Liver (tissue), 9 donors: ENCODE results near the gene PROCA1. TPM values are rescaled to one million over a fixed set of nuclear protein-coding genes. Genes with fewer than 3 reads are reported as not detected.

Experiments used
- DNase-seq: peaks from one replicate; pipeline ENCODE4 v3.0.0-alpha.2; 2017; ENCODE audit warnings: low spot score
- H3K27ac ChIP-seq, 2 donors: one replicate each; pipeline ENCODE4 v1.7.0; 2013; ENCODE audit warnings: inconsistent platforms in 2 of 2, low read length in 2 of 2, control low read depth in 1 of 2, low read depth in 1 of 2, mild to moderate bottlenecking in 1 of 2
- H3K27me3 ChIP-seq, 4 donors: one replicate each; pipeline versions ENCODE4 v1.6.1 to v1.7.0; 2013; ENCODE audit warnings: low read length in 3 of 4, inconsistent platforms in 1 of 4, mild to moderate bottlenecking in 1 of 4, moderate library complexity in 1 of 4; ENCODE audit not compliant: control insufficient read depth in 4 of 4, insufficient read depth in 4 of 4
- H3K36me3 ChIP-seq, 4 donors: one replicate each; pipeline versions ENCODE4 v1.6.1 to v1.7.0; 2013; ENCODE audit warnings: low read length in 3 of 4, mild to moderate bottlenecking in 3 of 4, low read depth in 1 of 4, moderate library complexity in 1 of 4; ENCODE audit not compliant: control insufficient read depth in 4 of 4, insufficient read depth in 3 of 4
- H3K4me1 ChIP-seq, 4 donors: one replicate each; pipeline versions ENCODE4 v1.6.1 to v1.7.0; 2013; ENCODE audit warnings: low read length in 3 of 4, mild to moderate bottlenecking in 3 of 4, moderate library complexity in 1 of 4; ENCODE audit not compliant: control insufficient read depth in 4 of 4, insufficient read depth in 4 of 4
- H3K4me3 ChIP-seq, 3 donors: one replicate each; pipeline versions ENCODE4 v1.6.1 to v1.7.0; 2013; ENCODE audit warnings: low read length in 3 of 3, control low read depth in 1 of 3, low read depth in 1 of 3, mild to moderate bottlenecking in 1 of 3
- H3K9ac ChIP-seq, 2 donors: one replicate each; pipeline ENCODE4 v1.7.0; 2013; ENCODE audit warnings: low read length in 2 of 2, mild to moderate bottlenecking in 2 of 2, moderate library complexity in 2 of 2, control low read depth in 1 of 2, low read depth in 1 of 2
- H3K9me3 ChIP-seq, 4 donors: one replicate each; pipeline versions ENCODE4 v1.6.1 to v1.7.0; 2013; ENCODE audit warnings: low read length in 3 of 4; ENCODE audit not compliant: control insufficient read depth in 4 of 4
- EGR1 ChIP-seq, 2 donors: IDR thresholded peaks; 2 replicates each; pipeline ENCODE4 v1.6.1; 2016 to 2018; ENCODE audit warnings: antibody characterized with exemption in 2 of 2, low read depth in 2 of 2
- FOXA1 ChIP-seq: IDR thresholded peaks from 2 replicates; pipeline ENCODE4 v1.6.1; 2016; ENCODE audit warnings: antibody characterized with exemption
- FOXA2 ChIP-seq: IDR thresholded peaks from 2 replicates; pipeline ENCODE4 v1.6.1; 2016; ENCODE audit warnings: antibody characterized with exemption
- GABPA ChIP-seq, 2 donors: IDR thresholded peaks in 1 of 2; conservative IDR thresholded peaks in 1 of 2; 2 replicates each; pipeline ENCODE4 v1.6.1; 2016; ENCODE audit warnings: antibody characterized with exemption in 2 of 2, mild to moderate bottlenecking in 1 of 2, moderate library complexity in 1 of 2
- HNF4A ChIP-seq, 2 donors: conservative IDR thresholded peaks; 2 replicates each; pipeline ENCODE4 v1.6.1; 2016; ENCODE audit warnings: antibody characterized with exemption in 2 of 2, mild to moderate bottlenecking in 2 of 2
- HNF4G ChIP-seq: IDR thresholded peaks from 2 replicates; pipeline ENCODE4 v1.6.1; 2016; ENCODE audit warnings: antibody characterized with exemption
- JUND ChIP-seq, 2 donors: IDR thresholded peaks; 2 replicates each; pipeline ENCODE4 v1.6.1; 2016; ENCODE audit warnings: antibody characterized with exemption in 2 of 2
- NR2F2 ChIP-seq: IDR thresholded peaks from 2 replicates; pipeline ENCODE4 v1.6.1; 2016; ENCODE audit warnings: antibody characterized with exemption
- RAD21 ChIP-seq, 2 donors: IDR thresholded peaks; 2 replicates each; pipeline ENCODE4 v1.6.1; 2016; ENCODE audit warnings: antibody characterized with exemption in 2 of 2, mild to moderate bottlenecking in 2 of 2
- RXRA ChIP-seq, 2 donors: IDR thresholded peaks; 2 replicates each; pipeline ENCODE4 v1.6.1; 2017 to 2018; ENCODE audit warnings: antibody characterized with exemption in 2 of 2, mild to moderate bottlenecking in 1 of 2
- SP1 ChIP-seq: IDR thresholded peaks from 2 replicates; pipeline ENCODE4 v1.6.1; 2018; ENCODE audit warnings: antibody characterized with exemption, mild to moderate bottlenecking
- TAF1 ChIP-seq: conservative IDR thresholded peaks from 2 replicates; pipeline ENCODE4 v1.6.1; 2016; ENCODE audit warnings: antibody characterized with exemption, mild to moderate bottlenecking
- YY1 ChIP-seq: IDR thresholded peaks from 2 replicates; pipeline ENCODE4 v1.6.1; 2016; ENCODE audit warnings: antibody characterized with exemption, mild to moderate bottlenecking
- WGBS: extraction: QIAGEN DNeasy Blood & Tissue Kit; methylation state at CpG from one replicate; pipeline ENCODE4 v1.1.7; 2013; 5-methylcytosine and 5-hydroxymethylcytosine counted together
- polyA plus RNA-seq, 2 donors: library from polyadenylated mRNA; stranded (reverse) in 1 of 2; unstranded in 1 of 2; fragments of 200-250 nt in 1 of 2; fragments of >200 nt in 1 of 2; fragmentation: Nextera tagmentation in 1 of 2; extraction: Ambion mirVana in 1 of 2; gene quantifications; one replicate each; pipeline versions ENCODE4 v1.2.1 to v1.2.3, GENCODE V29; 2013 to 2015
- total RNA-seq, 2 donors: library from RNA; depleted of rRNA; stranded (reverse); fragments of >200 nt; gene quantifications; one replicate each; pipeline ENCODE4 v1.2.3, GENCODE V29; 2014
- TF ChIP-seq, protein P1 (sequence below): IDR thresholded peaks from 2 replicates; pipeline ENCODE4 v1.6.1; 2016; ENCODE audit warnings: antibody characterized with exemption
- TF ChIP-seq, protein P2 (sequence below): IDR thresholded peaks from 2 replicates; pipeline ENCODE4 v1.6.1; 2016; ENCODE audit warnings: antibody characterized with exemption
- TF ChIP-seq, protein P3 (sequence below): IDR thresholded peaks from 2 replicates; pipeline ENCODE4 v1.6.1; 2016; ENCODE audit warnings: antibody characterized with exemption, mild to moderate bottlenecking
- TF ChIP-seq, protein P4 (sequence below): fragments of 150-350 bp; IDR thresholded peaks from 2 replicates; pipeline ENCODE4 v1.5.1; 2017; ENCODE audit warnings: improper control_type of control experiment, low read depth, low read length; ENCODE audit not compliant: missing input control
- TF ChIP-seq, protein P5 (sequence below): IDR thresholded peaks from 2 replicates; pipeline ENCODE4 v1.6.1; 2016; ENCODE audit warnings: antibody characterized with exemption
- donor health status: healthy.
- donor health status: healthy.
- donor health status: healthy.
- donor health status: healthy.
- donor health status: healthy.

The PROCA1 gene
- total and polyA plus RNA-seq, 4 donors: 0.16 to 0.65 (median 0.35) TPM

DNA sequence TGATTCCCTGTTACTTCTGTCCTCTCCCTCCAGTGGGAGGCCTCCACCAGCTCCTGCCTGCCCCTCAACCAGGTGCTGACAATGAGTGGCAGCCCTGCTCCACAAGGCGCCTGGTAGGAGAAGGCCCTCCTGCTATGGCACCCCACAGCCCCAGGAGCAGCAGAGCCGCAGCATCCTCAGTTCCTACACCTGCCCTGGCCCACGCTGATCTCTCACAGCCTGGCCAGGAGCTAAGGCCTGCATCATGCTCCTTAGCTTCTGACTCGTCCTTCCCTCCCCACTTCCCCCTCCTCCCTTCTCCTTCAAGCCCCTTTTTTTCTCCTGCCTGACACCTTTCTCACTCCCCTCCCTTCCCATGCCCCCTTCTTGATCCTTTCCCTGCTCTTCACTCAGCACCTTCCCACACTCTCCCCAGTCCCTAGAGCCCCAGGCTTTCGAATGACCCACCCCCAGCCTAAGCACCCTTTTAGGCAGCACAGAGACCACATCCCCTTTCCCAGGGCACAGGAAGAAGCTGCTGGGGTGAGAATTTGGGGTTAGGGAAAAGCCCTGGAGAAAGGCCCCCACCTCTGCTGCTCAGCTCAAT lies 6.5 kb downstream of the PROCA1 start:
- Histone ChIP-seq H3K4me3 (no peak overlapping the region), H3K27ac (no peak overlapping the region), H3K4me1 (no peaks in the 10 kb centered on the region), H3K9ac (no peak overlapping the region), H3K36me3 (peaks cover 13 to 44% (median 26%) of the 10 kb centered on the region in 4 donors), H3K27me3 (no peaks in the 10 kb centered on the region), H3K9me3 (no peaks in the 10 kb centered on the region)
- 94% methylated on average over 5 of the region's 5 CpGs for WGBS
- TF ChIP-seq HNF4G (no peak), EGR1 (IDR thresholded peaks at IDR 0.05; ENCODE audit: low read depth in 2 of 2) (no peak), NR2F2 (no peak), JUND (IDR thresholded peaks at IDR 0.05) (no peak), YY1 (no peak), FOXA2 (no peak), HNF4A (conservative IDR thresholded peaks at IDR 0.05) (no peak), TAF1 (no peak), RAD21 (IDR thresholded peaks at IDR 0.05) (no peak), FOXA1 (no peak), RXRA (IDR thresholded peaks at IDR 0.05) (no peak), GABPA (IDR thresholded peaks at IDR 0.05 in 1 of 2, conservative IDR thresholded peaks at IDR 0.05 in 1 of 2) (no peak), SP1 (no peak)
- TF ChIP-seq, protein P1, sequence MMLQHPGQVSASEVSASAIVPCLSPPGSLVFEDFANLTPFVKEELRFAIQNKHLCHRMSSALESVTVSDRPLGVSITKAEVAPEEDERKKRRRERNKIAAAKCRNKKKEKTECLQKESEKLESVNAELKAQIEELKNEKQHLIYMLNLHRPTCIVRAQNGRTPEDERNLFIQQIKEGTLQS: no peak
- TF ChIP-seq, protein P2, sequence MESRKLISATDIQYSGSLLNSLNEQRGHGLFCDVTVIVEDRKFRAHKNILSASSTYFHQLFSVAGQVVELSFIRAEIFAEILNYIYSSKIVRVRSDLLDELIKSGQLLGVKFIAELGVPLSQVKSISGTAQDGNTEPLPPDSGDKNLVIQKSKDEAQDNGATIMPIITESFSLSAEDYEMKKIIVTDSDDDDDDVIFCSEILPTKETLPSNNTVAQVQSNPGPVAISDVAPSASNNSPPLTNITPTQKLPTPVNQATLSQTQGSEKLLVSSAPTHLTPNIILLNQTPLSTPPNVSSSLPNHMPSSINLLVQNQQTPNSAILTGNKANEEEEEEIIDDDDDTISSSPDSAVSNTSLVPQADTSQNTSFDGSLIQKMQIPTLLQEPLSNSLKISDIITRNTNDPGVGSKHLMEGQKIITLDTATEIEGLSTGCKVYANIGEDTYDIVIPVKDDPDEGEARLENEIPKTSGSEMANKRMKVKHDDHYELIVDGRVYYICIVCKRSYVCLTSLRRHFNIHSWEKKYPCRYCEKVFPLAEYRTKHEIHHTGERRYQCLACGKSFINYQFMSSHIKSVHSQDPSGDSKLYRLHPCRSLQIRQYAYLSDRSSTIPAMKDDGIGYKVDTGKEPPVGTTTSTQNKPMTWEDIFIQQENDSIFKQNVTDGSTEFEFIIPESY: no peak
- TF ChIP-seq, protein P3, sequence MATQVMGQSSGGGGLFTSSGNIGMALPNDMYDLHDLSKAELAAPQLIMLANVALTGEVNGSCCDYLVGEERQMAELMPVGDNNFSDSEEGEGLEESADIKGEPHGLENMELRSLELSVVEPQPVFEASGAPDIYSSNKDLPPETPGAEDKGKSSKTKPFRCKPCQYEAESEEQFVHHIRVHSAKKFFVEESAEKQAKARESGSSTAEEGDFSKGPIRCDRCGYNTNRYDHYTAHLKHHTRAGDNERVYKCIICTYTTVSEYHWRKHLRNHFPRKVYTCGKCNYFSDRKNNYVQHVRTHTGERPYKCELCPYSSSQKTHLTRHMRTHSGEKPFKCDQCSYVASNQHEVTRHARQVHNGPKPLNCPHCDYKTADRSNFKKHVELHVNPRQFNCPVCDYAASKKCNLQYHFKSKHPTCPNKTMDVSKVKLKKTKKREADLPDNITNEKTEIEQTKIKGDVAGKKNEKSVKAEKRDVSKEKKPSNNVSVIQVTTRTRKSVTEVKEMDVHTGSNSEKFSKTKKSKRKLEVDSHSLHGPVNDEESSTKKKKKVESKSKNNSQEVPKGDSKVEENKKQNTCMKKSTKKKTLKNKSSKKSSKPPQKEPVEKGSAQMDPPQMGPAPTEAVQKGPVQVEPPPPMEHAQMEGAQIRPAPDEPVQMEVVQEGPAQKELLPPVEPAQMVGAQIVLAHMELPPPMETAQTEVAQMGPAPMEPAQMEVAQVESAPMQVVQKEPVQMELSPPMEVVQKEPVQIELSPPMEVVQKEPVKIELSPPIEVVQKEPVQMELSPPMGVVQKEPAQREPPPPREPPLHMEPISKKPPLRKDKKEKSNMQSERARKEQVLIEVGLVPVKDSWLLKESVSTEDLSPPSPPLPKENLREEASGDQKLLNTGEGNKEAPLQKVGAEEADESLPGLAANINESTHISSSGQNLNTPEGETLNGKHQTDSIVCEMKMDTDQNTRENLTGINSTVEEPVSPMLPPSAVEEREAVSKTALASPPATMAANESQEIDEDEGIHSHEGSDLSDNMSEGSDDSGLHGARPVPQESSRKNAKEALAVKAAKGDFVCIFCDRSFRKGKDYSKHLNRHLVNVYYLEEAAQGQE: no peak
- TF ChIP-seq, protein P4, sequence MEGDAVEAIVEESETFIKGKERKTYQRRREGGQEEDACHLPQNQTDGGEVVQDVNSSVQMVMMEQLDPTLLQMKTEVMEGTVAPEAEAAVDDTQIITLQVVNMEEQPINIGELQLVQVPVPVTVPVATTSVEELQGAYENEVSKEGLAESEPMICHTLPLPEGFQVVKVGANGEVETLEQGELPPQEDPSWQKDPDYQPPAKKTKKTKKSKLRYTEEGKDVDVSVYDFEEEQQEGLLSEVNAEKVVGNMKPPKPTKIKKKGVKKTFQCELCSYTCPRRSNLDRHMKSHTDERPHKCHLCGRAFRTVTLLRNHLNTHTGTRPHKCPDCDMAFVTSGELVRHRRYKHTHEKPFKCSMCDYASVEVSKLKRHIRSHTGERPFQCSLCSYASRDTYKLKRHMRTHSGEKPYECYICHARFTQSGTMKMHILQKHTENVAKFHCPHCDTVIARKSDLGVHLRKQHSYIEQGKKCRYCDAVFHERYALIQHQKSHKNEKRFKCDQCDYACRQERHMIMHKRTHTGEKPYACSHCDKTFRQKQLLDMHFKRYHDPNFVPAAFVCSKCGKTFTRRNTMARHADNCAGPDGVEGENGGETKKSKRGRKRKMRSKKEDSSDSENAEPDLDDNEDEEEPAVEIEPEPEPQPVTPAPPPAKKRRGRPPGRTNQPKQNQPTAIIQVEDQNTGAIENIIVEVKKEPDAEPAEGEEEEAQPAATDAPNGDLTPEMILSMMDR: no peak
- TF ChIP-seq, protein P5, sequence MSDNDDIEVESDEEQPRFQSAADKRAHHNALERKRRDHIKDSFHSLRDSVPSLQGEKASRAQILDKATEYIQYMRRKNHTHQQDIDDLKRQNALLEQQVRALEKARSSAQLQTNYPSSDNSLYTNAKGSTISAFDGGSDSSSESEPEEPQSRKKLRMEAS: no peak
- no peak for DNase-seq
